HG03045 (cell line): ENCODE results near the gene MTR.
"Not testable (repeated sequence)": the region's sequence is repeated elsewhere in the genome, so short reads cannot be mapped to it uniquely, and the experiment has no call there.

ENCODE experiments used
- ATAC-seq: cut with Tn5 transposase; IDR thresholded peaks from one replicate; pipeline ENCODE4 v1.9.1; 2021; ENCODE audit warnings: mild to moderate bottlenecking, moderate library complexity; ENCODE audit not compliant: unreplicated experiment

Gene MTR

DNA sequence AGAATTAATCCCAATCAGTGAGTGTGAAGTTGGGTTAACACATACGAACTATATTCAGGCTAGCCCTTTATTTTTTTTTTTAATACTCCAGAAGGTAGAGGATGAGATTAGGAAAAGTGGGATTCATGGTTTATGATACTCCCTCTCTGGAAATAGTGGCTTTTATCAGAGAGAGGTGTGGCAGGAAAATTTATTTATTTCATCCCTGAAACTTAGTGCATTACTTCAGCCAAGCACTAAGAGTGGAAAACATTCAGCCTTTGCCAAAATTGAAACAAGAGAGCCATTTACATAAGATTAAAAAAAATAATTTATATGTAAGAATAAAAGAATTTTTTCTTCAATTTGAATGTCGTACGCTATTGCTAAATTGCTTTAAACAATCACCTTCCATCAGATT lies 35.0 kb downstream of the MTR start:
- no peak for ATAC-seq

DNA sequence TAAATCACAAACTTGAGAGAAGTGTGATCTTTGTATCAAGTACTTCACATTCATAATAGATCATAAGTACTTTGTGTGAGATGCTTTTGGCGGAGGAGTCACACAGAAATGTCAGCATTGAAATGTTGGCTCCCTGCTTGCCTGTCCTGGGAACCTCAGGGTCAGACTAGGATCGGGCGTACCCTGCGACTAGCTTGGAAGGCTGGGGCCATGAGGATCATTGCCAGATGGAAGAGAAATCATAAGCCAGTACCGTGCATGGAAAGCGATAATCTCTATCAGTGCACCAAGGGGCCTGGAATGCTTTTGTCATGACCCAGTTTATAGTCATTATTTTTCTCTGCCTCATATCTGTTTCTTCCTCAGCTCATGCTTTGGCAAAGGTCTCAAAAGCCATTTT lies 35.5 kb downstream of the MTR start:
- ATAC-seq: no peak

DNA sequence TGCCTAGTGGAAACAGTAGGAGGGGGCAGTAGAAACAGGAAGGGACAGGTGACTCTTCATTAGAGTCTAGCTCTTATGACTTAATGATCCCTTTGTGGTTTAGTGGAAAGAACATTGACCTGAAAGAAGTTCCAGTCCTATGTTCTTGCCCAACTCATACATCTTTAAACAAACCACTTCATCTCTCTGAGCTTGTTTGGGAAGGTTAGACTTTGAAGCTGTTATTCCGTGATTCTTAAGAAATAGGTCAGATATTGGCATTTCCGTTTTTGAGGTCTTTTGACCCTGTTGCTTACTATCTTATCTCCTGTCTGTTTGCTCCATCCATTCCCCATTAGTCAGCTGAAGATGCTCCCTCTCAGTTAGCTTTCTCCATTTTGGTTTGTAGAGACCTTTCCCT lies 38.5 kb downstream of the MTR start:
- no peak for ATAC-seq

GRCh38 chr1:236834876-236835275 lies 39.8 kb downstream of the MTR start:
- no peak for ATAC-seq

DNA sequence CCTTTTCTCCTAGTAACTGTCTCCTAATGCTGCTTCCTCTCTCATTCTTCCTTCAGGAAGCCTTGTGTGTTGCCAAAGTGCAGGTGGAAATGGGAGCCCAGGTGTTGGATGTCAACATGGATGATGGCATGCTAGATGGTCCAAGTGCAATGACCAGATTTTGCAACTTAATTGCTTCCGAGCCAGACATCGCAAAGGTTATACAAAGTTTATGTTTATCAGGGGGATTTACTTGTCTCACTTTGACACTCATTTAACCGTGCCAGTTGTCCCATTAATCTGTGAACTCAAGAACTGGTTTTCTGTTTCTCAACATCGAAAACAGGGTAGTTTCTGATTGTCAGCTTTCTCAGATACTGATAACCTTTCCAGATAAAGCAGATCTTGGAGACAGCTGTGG lies 40.4 kb downstream of the MTR start:
- no peak for ATAC-seq

GRCh38 chr1:236836157-236836556 lies 41.1 kb downstream of the MTR start:
- no peak for ATAC-seq

DNA sequence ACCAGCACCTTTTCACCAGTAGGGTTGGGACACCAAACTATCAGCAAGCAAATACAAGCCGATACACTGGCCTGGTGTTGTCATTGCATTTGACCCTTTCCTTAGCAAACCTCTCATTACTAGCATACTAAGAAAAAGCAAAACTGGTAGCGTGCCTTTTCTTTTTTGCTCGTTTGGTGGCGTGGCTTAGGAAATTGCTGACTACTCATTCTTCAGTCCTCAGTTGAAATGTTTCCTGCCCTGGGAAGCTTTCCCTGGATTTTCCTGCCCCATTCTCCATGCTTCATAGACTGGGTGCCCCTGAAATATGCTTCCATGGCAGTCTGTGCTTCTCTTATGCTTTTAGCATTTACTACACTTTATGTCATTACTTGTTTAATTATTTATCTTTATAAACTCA lies 42.0 kb downstream of the MTR start:
- ATAC-seq: no peak

- ATAC-seq: no peak
Measured at GRCh38 chr1:236837897-236838296, 42.8 kb downstream of the MTR start.

DNA sequence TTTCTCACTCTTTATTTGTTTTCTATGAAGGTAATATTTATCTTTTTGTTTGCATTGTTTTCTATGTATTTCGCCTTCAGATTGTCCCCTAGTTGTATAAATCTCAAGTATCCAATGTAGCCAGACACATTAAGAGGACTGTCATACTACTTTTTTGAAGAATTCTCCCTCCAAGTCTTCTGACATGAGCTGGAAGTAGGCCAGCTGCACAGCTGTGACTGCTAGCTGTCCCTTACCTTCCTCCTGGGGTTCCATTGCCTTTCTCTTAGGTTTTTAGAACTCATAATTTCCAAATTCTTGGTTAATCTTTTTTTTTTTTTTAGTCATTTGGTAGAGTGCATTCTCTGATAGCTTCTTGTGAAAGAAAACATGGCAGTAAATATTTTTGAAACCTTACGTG lies 46.2 kb downstream of the MTR start:
- ATAC-seq: no peak

GRCh38 chr1:236844499-236845271 lies 49.6 kb downstream of the MTR start:
- no peak for ATAC-seq

GRCh38 chr1:236845830-236846229 lies 50.7 kb downstream of the MTR start:
- no peak for ATAC-seq

- no peak for ATAC-seq
Measured at GRCh38 chr1:236848274-236848923, 53.3 kb downstream of the MTR start.

- no peak for ATAC-seq
Measured at GRCh38 chr1:236850077-236850979, 55.2 kb downstream of the MTR start.

GRCh38 chr1:236851871-236852270 lies 56.8 kb downstream of the MTR start:
- no peak for ATAC-seq

GRCh38 chr1:236853921-236854604 lies 59.0 kb downstream of the MTR start:
- ATAC-seq: no peak

- no peak for ATAC-seq
Measured at GRCh38 chr1:236854605-236854983, 59.5 kb downstream of the MTR start.

DNA sequence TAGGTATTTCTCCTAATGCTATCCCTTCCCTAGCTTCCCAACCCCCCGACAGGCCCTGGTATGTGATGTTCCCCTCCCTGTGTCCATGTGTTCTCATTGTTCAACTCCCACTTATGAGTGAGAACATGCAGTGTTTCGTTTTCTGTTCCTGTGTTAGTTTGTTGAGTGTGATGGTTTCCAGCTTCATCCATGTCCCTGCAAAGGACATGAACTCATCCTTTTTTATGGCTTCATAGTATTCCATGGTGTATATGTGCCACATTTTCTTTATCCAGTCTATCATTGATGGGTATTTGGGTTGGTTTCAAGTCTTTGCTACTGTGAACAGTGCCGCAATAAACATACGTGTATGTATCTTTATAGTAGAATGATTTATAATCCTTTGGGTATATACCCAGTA lies 61.6 kb downstream of the MTR start:
- not testable (repeated sequence) for ATAC-seq

GRCh38 chr1:236858165-236858564 lies 63.1 kb downstream of the MTR start:
- ATAC-seq: no peak

- no peak for ATAC-seq
Measured at GRCh38 chr1:236860101-236860500, 65.0 kb downstream of the MTR start.

DNA sequence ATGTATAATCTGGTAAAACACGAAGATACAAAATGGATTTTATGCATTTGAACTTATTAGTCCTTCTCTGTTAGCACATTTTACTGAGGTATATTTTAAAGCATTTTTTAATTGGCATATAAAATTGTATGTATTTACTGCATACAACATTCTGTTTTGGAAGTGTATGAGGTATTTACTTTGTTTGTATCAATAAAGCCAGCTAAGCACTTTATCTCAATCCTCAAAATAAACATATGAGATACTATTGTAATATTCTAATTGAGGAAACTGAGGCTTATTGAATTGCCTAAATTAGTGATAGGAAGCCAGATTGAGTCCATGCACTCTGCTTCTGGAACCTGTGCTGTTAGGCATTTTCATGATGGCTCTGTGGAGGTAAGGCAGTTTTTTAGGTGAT lies 65.6 kb downstream of the MTR start:
- no peak for ATAC-seq

- no peak for ATAC-seq
Measured at GRCh38 chr1:236861560-236862218, 66.6 kb downstream of the MTR start.
